Stimulated activated CD4-positive, alpha-beta T cell treated with anti-CD3 and anti-CD28 coated beads, Interleukin-1b, Interleukin-23, amount 100 ng/mL, for 1 hour (primary cell): Measurements from ENCODE around the gene PCBP1.
"Not testable (repeated sequence)": the region's sequence is repeated elsewhere in the genome, so short reads cannot be mapped to it uniquely, and the experiment has no call there.

Experiments used
- DNase-seq, 2 donors: peaks; one replicate each; pipeline ENCODE4 v3.0.0-alpha.2; 2020; ENCODE audit warnings: low read depth in 2 of 2

PCBP1 gene

DNA sequence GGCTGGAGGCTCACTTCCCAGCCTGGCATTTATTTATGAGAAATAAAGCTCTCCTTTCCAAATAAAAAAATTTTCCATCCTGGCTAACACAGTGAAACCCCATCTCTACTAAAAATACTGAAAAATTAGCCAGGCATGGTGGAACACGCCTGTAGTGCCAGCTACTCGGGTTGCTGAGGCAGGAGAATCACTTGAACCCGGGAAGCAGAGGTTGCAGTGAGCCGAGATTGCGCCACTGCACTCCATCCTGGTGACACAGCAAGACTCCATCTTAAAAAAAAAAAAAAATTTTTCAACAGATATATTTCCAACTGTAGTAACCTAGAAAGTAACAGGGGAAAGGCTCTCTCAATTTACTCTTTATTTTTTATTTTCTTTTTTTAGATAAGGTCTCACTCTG lies 6.1 kb upstream of the PCBP1 start:
- DNase-seq = no peak

DNA sequence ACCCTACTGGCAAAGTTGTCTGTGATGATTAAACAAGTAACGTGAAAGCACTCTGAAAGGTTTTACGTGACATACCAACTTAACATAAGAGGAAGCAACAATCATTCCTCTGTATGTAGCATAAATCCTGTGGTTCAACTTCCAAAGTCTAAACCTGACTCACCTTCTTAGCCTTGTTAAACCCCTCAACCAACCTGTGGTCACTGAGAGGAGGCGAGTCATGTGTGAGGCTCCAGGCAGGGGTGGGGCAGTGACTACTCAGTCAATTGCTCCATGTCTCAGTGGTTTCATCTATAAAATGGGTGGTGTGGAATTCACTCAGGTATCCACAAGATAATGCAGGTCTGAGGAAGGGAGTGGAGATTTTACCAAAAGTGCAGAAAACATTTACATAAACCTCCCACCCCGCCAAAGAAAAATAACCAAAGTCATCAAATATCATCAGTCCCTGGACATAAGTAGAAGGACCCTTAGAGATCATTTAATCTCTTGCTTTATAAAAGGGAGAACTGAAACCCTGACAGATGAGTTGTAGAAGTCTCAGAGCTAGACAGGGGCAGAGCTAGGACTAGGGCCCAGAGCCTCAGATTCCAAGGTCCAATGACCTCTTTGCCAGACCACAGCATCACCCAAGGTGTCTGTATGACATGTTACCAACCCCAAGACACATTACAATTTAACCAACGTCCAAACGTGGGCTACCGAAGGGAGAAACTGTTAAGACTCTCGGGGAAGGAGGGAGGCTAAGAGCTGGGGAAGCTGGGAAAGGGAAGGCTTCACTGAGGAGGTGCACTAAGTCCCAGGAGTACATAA lies 3.7 kb upstream of the PCBP1 start:
- no peak for DNase-seq

DNA sequence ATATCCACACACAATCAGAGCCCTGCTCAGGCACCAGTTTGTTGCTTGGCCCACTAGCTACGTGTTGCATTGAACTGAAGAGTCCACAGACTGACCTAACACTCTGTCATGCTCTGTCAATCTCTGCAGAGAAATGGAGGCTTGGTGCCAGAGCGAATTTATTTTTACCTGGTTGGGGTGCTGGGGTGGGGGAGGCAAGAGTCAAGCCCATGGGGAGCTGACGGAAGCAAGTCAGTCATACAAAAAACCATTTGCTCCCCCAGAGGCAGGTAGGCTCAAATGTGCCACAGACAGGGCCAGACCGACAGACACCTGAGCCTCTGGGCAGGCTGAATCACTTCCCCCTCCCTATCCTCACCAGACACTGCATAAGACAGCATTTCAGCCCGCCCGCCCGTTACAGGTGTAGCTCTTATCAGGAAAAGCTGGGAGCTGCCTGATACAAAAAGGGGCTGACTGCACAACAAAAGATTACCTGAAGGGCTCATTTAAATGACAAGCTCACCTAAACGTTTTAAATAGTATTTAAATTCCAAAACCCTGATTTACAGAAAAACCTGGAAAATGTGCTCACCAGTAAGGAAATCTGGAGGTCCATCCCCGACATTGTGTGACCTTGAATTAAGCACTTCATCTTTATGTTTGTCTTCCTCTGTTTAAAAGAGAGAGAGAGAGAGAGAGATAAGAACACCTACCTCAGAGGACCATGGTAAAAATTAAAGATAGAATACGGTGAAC lies 2.1 kb upstream of the PCBP1 start:
- peak; percentile 27 to 66 for DNase-seq

DNA sequence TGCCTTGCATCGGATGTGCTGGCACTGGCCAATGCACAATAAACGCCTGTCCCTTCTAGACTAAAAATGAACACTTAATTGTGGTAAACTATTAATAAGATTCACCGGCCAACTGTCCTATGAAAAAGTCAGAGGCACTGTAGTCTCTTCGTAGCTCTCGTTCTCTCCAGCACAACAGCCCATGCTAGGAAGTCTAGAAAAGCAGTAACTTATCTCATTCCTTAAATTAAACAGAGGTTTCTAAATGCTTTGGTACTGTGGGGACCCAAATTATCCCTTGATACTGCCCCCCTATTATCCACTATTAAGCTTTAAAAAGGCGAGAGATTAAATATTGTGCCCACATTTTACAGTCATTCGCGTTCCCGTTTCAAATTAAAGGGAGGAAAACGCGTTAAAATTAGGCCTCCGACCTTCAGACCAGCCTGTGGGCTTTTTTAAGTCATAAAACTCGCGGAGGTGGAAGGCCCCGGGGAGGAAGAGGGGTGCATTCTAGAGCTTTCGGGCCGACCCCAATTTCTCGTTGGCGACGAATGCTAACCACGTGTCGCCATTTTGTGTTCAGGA lies 1.5 kb upstream of the PCBP1 start:
- DNase-seq = no peak

DNA sequence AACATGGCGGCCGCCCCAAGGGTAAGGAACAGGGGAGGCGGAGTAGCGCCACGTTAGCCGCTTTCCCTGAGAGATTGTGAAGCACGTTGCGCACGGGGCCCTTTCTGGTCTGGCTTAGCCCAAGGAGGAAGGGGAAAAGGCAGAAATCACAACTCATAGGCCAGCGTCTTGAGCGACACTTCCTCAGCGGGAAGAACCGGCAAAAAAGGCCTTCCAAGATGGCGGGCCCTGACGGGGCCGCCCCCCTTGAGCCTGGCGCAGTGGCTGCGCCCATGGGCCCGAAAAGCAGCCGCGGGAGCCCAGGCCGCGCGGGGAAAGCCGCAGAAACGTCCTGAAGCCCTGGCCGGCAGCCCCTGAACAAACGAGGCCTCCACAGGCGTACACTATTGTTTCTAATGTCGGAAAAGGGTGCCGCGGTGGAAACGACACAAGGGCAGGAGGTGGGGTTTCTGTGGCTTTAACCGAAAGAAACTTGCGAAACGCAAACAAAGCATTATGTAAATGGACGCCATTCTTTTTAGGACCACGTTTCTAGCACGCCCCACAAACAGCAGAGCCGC lies 919 bp upstream of the PCBP1 start:
- DNase-seq = peak; percentile 34 to 50

- DNase-seq = no peak
Measured at GRCh38 chr2:70087702-70088597, 673 bp downstream of the PCBP1 start.

GRCh38 chr2:70088598-70089219 lies 1.4 kb downstream of the PCBP1 start:
- DNase-seq = no peak

DNA sequence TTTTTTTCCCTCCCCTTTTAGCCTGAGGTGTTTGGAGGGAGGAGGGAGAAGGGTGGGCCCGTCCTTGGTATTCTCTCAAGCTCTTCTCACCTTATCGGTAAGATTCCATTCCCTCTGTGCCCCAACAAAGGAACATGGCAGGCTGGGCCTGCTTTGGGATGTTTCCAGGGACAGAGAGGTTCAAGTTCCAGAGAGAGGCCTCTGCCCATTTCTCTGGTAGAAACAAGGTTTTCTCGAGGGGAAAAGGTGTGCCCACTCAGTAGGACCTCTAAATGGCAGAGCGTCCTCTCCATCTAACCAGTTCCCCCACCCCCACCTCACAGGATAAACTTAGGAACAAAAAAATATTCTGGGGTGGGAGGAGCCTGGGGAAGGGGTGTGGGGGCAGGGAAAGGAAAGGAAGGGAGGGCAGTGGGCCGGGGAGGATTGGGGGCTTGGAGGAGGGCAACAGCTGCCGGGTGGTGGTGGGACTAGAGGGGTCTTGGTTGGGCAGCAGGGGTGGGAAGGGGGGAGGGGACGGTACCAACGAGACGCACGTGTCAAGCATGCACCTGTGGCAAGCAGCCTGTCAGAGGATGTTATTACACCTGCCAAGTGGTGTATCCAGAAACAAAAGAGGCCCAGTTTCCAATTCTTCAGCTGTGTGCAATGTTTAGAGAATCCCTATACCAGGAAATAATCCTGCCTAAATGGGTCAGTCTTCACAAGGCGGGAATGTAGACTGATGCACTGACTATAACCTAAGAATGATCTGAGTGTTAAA lies 2.1 kb downstream of the PCBP1 start:
- no peak for DNase-seq

GRCh38 chr2:70089983-70090525 lies 2.8 kb downstream of the PCBP1 start:
- no peak for DNase-seq

DNA sequence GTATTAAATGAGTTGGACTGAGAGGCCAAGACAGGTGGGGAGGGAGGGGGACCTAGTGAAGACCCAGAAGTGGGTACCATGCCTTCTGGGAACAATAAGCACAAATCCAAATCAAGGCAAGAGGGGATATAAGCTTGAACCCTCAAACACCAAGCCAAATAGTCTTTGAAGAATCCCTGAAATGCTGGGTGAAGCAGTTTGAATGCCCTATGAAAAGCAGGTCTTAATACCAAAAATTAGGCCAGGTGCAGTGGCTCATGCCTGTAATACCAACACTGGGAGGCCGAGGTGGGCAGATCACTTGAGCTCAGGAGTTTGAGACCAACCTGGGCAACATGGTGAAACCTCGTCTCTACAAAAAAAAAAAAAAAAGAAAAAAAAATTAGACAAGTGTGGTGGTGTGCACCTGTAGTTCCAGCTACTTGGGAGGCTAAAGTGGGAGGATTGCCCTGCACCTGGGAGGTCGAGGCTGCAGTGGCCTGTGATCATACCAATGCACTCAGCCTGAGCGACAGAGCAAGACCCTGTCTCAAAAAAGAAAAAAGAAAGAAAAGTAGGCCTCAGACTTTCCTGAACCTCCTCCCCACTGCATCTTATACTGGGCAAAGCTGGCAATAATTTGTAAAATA lies 3.5 kb downstream of the PCBP1 start:
- DNase-seq = no peak

DNA sequence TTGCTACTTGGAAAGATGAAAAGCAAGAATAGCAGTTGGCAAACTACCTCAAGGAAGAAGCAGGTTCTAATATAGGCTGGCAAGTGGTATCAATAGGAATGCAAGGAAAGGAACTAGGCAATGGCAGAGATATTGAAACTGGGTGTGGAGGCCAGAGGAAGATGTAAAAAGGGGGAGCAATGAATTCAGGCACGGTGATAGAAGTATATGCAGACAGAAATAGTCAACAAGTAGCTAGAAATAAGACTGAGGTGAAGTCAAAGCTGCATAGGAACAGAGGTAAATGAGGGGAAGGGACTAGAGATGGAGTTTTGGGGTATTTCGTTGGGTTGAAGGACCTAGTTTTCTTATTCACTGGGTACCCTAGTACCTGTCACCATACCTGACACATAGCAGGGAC lies 4.1 kb downstream of the PCBP1 start:
- DNase-seq = no peak

DNA sequence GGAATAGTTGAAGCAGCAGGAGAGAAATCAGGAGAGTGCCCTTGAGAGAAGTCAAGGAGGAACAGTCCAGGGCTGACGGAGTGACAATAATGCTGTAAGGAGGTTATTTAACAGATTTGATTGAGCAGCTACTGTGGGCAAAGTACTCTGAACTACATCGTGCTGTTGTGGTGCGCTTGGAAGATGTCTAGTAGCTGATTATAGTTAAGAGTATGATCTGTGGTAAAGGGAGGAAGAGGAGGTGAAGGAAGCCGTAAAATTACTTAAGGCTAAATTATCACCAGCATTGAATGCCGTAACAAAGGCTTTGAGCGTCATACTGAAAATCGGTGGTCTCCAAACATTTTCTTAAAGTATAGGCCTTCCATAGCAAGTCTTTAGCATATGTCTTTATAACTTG lies 4.5 kb downstream of the PCBP1 start:
- no peak for DNase-seq

GRCh38 chr2:70092576-70093243 lies 5.4 kb downstream of the PCBP1 start:
- not testable (repeated sequence) for DNase-seq

DNA sequence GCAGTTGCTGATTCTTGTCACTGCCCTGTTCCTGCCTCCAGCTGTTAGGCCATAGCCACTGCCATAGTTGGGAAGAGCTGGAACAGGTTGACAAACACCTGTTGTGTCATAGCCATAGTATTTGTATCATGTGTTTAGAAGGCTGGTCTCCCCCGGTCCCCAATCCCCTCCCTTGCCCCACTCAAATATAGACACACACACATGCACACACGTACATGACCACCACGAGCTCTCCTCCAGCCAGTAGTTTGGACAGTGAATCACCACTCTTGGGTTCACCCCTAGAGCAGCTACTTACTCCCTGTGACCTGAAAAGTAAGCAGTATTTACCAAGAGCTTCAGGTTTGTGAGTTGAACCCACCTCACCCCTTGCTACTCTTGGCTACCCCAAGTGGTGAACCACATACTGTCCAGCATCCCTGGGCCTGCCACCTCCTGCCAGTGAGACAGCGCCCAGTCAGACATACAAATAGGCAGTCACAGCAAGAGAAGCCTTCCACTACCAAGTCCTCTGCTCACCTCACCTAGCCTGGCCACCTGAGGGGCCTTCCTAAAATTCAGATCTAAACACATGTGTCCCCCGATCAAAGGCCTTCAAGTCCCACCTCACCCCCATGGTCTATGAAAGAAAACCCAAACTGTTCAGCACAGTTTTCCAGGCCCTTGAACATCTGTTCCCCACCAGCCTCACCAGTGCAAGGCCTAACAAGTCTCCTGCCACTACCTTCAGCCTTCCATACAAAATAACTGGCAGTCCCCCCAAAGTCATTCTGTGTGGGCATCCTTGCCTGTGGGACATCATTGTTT lies 7.1 kb downstream of the PCBP1 start:
- no peak for DNase-seq

DNA sequence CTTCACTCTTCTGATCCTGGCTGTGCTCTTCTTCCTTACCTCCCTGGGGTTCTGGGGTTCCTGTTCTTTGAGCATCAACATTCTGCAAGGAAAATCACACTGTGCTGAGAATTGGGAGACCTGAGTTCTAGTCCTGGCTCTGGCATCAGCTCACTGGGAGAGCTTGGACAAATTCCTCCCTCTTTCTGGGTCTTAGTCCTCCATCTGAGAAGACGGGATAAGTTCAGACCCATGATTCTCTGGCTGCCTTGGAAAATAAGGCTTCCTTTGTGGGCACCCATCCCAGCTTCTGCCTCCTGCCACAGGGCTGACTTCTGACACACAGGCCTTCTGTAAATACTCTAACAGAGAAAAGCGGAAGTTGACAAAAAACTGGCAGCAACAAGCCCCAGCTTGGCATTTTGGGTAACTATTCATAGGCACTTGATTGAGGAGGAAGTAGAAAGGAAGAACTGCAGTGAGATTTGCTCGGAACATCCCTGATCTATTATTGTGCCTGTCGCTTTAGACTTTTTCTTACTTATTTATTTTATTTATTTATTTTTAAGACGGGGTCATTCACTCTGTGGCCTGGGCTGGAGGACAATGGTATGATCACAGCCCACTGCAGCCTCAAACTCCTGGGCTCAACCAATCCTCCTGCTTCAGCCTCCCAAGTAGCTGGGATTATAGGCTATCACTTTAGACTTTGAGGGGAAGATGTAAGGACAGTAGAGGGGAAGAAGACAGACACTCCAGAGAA lies 7.9 kb downstream of the PCBP1 start:
- DNase-seq = no peak

- DNase-seq = no peak
Measured at GRCh38 chr2:70095720-70096670, 8.7 kb downstream of the PCBP1 start.
